ENCODE data around the gene ZNF783.

GRCh38 chr7:149313981-149314380 is 52.0 kb downstream of the ZNF783 start:
- TF ChIP-seq CTBP1 (IDR thresholded peaks at IDR 0.05; ENCODE audit: borderline replicate concordance) (no peak), BHLHE40 (IDR thresholded peaks at IDR 0.05; ENCODE audit: borderline replicate concordance) (no peak), ZNF384 (IDR thresholded peaks at IDR 0.05) (no peak), SP1 (IDR thresholded peaks at IDR 0.05) (no peak), L3MBTL2 (conservative IDR thresholded peaks at IDR 0.05) (no peak), SUZ12 (IDR thresholded peaks at IDR 0.05) (no peak), FOXA1 (IDR thresholded peaks at IDR 0.05) (no peak)

Data from HEK293T (cell line).